Activated T-helper 1 cell treated with anti-CD3 and anti-CD28 coated beads, Interleukin-12 subunit alpha, Interleukin-12 subunit beta, Interleukin-2, Interleukin-4 antibody, amounts not matched to agents 30 ng/mL and 10 ng/mL and 1 ng/mL, durations not matched to agents 14 hours and 24 hours and 36 hours (primary cell): Measurements from ENCODE around the gene RBFOX1. TPM values are rescaled to one million over a fixed set of nuclear protein-coding genes. Genes with fewer than 3 reads are reported as not detected.

Experiments used
- DNase-seq: peaks from one replicate; pipeline ENCODE4 v3.0.0; 2021; ENCODE audit warnings: low spot score
- H3K27ac Mint-ChIP-seq: one replicate; pipeline ENCODE4 v1.8.0; 2021; ENCODE audit warnings: mild to moderate bottlenecking, mixed read lengths
- H3K27me3 Mint-ChIP-seq: one replicate; pipeline ENCODE4 v1.8.0; 2022; ENCODE audit warnings: mild to moderate bottlenecking, moderate library complexity, mixed read lengths; ENCODE audit not compliant: insufficient read depth
- H3K36me3 Mint-ChIP-seq: one replicate; pipeline ENCODE4 v1.8.0; 2021; ENCODE audit warnings: low read depth, mixed read lengths
- H3K4me1 Mint-ChIP-seq: one replicate; pipeline ENCODE4 v1.8.0; 2021; ENCODE audit warnings: low read depth, mixed read lengths
- H3K4me3 Mint-ChIP-seq: one replicate; pipeline ENCODE4 v1.8.0; 2021; ENCODE audit warnings: mild to moderate bottlenecking, moderate library complexity, mixed read lengths
- H3K9me3 Mint-ChIP-seq: one replicate; pipeline ENCODE4 v1.8.0; 2021; ENCODE audit warnings: mixed read lengths
- intact Hi-C: fragments of 100-400 bp; cut with micrococcal nuclease; formaldehyde crosslinking; loops from one replicate; pipeline ENCODE4 v1.15.1; 2024
- total RNA-seq: library from RNA; stranded (reverse); gene quantifications from 2 replicates; pipeline ENCODE4 v1.2.3, GENCODE V29; 2022

The RBFOX1 gene
- total RNA-seq, 1 donor from 2014 or later: not detected

DNA sequence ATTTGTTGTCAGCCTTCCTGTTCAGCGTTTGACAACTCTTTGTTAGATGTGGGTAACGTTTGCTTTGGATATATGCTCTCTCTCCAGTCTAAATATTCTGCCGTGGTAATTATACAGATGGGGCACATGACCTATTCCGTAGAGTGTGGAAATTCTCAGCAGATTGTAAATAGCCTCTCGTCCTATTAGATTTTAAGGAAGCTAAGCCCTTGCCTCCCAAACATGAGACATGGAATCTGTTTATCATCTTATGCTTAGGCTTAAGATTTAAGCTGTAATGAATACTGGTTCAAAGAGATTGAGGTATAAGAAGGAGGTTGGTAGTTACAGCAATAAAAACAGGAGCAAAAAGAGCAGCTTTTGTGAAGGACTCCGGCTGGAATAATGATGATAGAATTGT is 87.4 kb downstream of the RBFOX1 start:
- no peak for DNase-seq
- Mint-ChIP-seq H3K27ac (no peak overlapping the region), H3K4me3 (no peak overlapping the region), H3K4me1 (no peaks in the 10 kb centered on the region), H3K27me3 (no peaks in the 10 kb centered on the region), H3K9me3 (peaks cover 31% of the 10 kb centered on the region), H3K36me3 (no peaks in the 10 kb centered on the region)
- intact Hi-C loops: no loop called here

GRCh38 chr16:7420843-7421242 is 88.2 kb downstream of the RBFOX1 start:
- no peaks in the 10 kb centered on the region for H3K4me1 Mint-ChIP-seq
- H3K9me3 Mint-ChIP-seq: peaks cover 35% of the 10 kb centered on the region
- H3K27ac Mint-ChIP-seq: no peak overlapping the region
- H3K4me3 Mint-ChIP-seq: no peak overlapping the region
- H3K36me3 Mint-ChIP-seq: no peaks in the 10 kb centered on the region
- H3K27me3 Mint-ChIP-seq: no peaks in the 10 kb centered on the region
- intact Hi-C loops: no loop called here
- no peak for DNase-seq

- Mint-ChIP-seq H3K4me1 (no peaks in the 10 kb centered on the region), H3K9me3 (peaks cover 34% of the 10 kb centered on the region), H3K27me3 (no peaks in the 10 kb centered on the region), H3K36me3 (no peaks in the 10 kb centered on the region), H3K4me3 (no peak overlapping the region), H3K27ac (no peak overlapping the region)
- no peak for DNase-seq
- intact Hi-C loops: no loop called here
These were observed 88.9 kb downstream of the RBFOX1 start for GRCh38 chr16:7421578-7421977.

DNA sequence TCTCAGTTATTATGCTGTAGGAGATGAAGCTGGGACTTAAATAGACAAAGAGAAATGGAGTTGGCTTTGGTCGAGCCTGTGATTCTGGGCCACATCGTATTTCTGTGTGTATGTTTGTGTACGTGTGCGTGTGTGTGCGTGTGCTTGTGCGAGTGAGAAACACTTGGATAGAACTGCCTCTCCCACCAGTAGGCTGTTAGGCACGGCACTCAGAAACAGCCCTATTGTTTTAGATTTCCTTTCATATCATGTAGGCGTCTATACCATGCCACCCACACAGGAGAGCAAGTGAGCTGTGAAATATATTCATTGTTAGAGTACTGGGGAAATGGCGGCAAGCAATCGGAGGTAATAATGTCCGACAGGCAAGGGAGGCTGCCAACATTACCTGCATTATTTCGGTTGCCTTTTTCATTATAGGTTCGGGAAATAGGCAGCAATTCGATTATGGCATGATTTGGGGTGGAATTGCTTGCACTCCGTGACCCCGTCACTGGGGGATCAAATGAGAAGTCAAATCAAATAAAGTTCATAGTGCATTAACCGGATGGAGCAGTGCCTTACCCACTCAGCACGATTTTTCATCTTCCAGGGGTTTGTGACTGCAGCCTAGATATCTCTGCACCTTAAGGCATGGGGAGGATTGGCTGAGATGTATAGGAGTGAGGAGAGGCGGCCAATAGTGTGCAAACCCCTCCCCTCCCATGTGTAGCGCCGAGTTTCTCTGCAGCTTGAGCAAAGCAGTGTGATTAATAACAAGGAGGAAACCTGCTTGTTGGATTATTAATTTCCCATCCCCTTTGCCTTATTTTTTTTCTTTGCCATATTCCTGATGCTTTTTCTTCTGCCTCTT is 89.6 kb downstream of the RBFOX1 start:
- H3K36me3 Mint-ChIP-seq: no peaks in the 10 kb centered on the region
- no peak for DNase-seq
- H3K4me3 Mint-ChIP-seq: no peak overlapping the region
- H3K27ac Mint-ChIP-seq: no peak overlapping the region
- H3K9me3 Mint-ChIP-seq: peaks cover 36% of the 10 kb centered on the region
- no peaks in the 10 kb centered on the region for H3K4me1 Mint-ChIP-seq
- no peaks in the 10 kb centered on the region for H3K27me3 Mint-ChIP-seq
- intact Hi-C loops: no loop called here

GRCh38 chr16:7423434-7424044 is 90.9 kb downstream of the RBFOX1 start:
- Mint-ChIP-seq H3K27me3 (no peaks in the 10 kb centered on the region), H3K9me3 (peaks cover 33% of the 10 kb centered on the region), H3K27ac (no peak overlapping the region), H3K4me3 (no peak overlapping the region), H3K4me1 (no peaks in the 10 kb centered on the region), H3K36me3 (no peaks in the 10 kb centered on the region)
- DNase-seq: no peak
- intact Hi-C loops: no loop called here

GRCh38 chr16:7426161-7426560 is 93.5 kb downstream of the RBFOX1 start:
- intact Hi-C loops: no loop called here
- no peak overlapping the region for H3K27ac Mint-ChIP-seq
- H3K4me1 Mint-ChIP-seq: no peaks in the 10 kb centered on the region
- H3K27me3 Mint-ChIP-seq: no peaks in the 10 kb centered on the region
- H3K4me3 Mint-ChIP-seq: no peak overlapping the region
- no peaks in the 10 kb centered on the region for H3K36me3 Mint-ChIP-seq
- peaks cover 34% of the 10 kb centered on the region for H3K9me3 Mint-ChIP-seq
- no peak for DNase-seq

DNA sequence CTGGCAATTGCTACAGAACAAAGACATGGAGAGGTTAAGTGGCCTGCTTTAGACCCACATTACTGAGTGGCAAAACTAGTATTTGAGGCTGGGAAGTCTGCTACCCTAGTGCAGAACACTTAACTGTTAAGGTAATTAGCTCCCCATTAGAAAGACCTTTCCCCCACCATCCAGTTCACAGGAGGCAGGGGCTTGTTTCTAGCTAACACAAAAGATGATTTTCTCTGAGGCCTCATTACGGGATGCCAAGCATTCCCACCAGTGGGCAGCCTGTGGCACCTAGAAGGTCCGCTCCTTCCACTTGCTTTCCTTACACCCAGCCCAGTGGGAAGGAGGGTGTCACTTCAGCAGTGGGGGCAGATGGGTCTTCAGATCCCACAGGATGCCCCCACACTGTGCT is 99.1 kb downstream of the RBFOX1 start:
- H3K36me3 Mint-ChIP-seq: no peaks in the 10 kb centered on the region
- H3K27me3 Mint-ChIP-seq: no peaks in the 10 kb centered on the region
- DNase-seq: no peak
- H3K9me3 Mint-ChIP-seq: peaks cover 31% of the 10 kb centered on the region
- no peak overlapping the region for H3K27ac Mint-ChIP-seq
- H3K4me1 Mint-ChIP-seq: no peaks in the 10 kb centered on the region
- H3K4me3 Mint-ChIP-seq: no peak overlapping the region
- intact Hi-C loops: no loop called here

- H3K27ac Mint-ChIP-seq: no peak overlapping the region
- no peaks in the 10 kb centered on the region for H3K4me1 Mint-ChIP-seq
- peaks cover 17% of the 10 kb centered on the region for H3K9me3 Mint-ChIP-seq
- H3K27me3 Mint-ChIP-seq: no peaks in the 10 kb centered on the region
- intact Hi-C loops: no loop called here
- no peak for DNase-seq
- H3K4me3 Mint-ChIP-seq: no peak overlapping the region
- H3K36me3 Mint-ChIP-seq: no peaks in the 10 kb centered on the region
These were observed 103.7 kb downstream of the RBFOX1 start for GRCh38 chr16:7436306-7436705.

GRCh38 chr16:7437135-7437804 is 104.6 kb downstream of the RBFOX1 start:
- H3K9me3 Mint-ChIP-seq: peaks cover 17% of the 10 kb centered on the region
- no peak overlapping the region for H3K4me3 Mint-ChIP-seq
- H3K27ac Mint-ChIP-seq: no peak overlapping the region
- H3K27me3 Mint-ChIP-seq: no peaks in the 10 kb centered on the region
- no peaks in the 10 kb centered on the region for H3K4me1 Mint-ChIP-seq
- H3K36me3 Mint-ChIP-seq: no peaks in the 10 kb centered on the region
- intact Hi-C loops: no loop called here
- no peak for DNase-seq

- H3K4me1 Mint-ChIP-seq: no peaks in the 10 kb centered on the region
- no peaks in the 10 kb centered on the region for H3K27me3 Mint-ChIP-seq
- no peak for DNase-seq
- peaks cover 17% of the 10 kb centered on the region for H3K9me3 Mint-ChIP-seq
- no peaks in the 10 kb centered on the region for H3K36me3 Mint-ChIP-seq
- H3K27ac Mint-ChIP-seq: no peak overlapping the region
- H3K4me3 Mint-ChIP-seq: no peak overlapping the region
- intact Hi-C loops: no loop called here
These were observed 105.2 kb downstream of the RBFOX1 start for GRCh38 chr16:7437843-7438242.

GRCh38 chr16:7438601-7439000 is 106.0 kb downstream of the RBFOX1 start:
- Mint-ChIP-seq H3K4me3 (no peak overlapping the region), H3K9me3 (peaks cover 16% of the 10 kb centered on the region), H3K27ac (no peak overlapping the region), H3K36me3 (no peaks in the 10 kb centered on the region), H3K27me3 (no peaks in the 10 kb centered on the region), H3K4me1 (no peaks in the 10 kb centered on the region)
- intact Hi-C loops: no loop called here
- DNase-seq: no peak

GRCh38 chr16:7439518-7439917 is 106.9 kb downstream of the RBFOX1 start:
- Mint-ChIP-seq H3K4me1 (no peaks in the 10 kb centered on the region), H3K36me3 (no peaks in the 10 kb centered on the region), H3K9me3 (peaks cover 13% of the 10 kb centered on the region), H3K27me3 (no peaks in the 10 kb centered on the region), H3K27ac (no peak overlapping the region), H3K4me3 (no peak overlapping the region)
- no peak for DNase-seq
- intact Hi-C loops: no loop called here

DNA sequence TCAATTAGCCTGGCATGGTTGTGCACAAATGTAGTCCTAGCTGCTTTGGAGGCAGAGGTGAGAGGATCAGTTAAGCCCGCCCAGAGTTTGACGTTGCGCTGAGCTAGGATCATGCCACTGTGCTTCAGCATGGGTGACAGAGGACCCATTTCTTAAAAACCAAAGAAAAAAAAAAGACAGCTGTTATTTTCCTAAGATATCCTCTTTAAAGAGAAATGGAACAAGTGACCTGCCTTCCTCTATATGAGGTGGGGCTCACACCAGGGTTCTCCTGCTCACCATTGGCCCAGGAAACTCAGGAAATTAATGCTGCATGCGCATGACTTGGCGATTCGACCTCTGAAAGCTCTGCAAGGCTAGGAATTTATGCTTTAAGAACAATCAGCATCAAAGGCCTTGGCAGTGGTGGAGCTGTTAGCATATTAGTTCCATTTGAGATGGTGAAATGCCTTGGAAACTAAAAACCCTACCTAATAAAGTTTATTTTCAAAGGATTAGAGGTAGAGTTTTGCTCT is 108.3 kb downstream of the RBFOX1 start:
- no peaks in the 10 kb centered on the region for H3K36me3 Mint-ChIP-seq
- H3K27ac Mint-ChIP-seq: no peak overlapping the region
- H3K4me3 Mint-ChIP-seq: no peak overlapping the region
- peaks cover 8% of the 10 kb centered on the region for H3K9me3 Mint-ChIP-seq
- no peak for DNase-seq
- no peaks in the 10 kb centered on the region for H3K27me3 Mint-ChIP-seq
- intact Hi-C loops: no loop called here
- no peaks in the 10 kb centered on the region for H3K4me1 Mint-ChIP-seq
